K562 (cell line): ENCODE data around the gene ATP8B4. TPM values are rescaled to one million over a fixed set of nuclear protein-coding genes. Genes with fewer than 3 reads are reported as not detected.

Experiments used
- ATAC-seq: fragments of 200-7000 bp; cut with Tn5 transposase; 3 replicates; pipeline ENCODE4 v1.9.1; 2020; ENCODE audit warnings: moderate library complexity
- BruUV-seq: library from RNA; stranded (reverse); fragments of 400-500 nt; replicated peaks from 2 replicates; lab custom pipeline; 2021; lab: Mats Ljungman, UMichigan
- CTCF ChIA-PET: fragments of 300-600 bp; formaldehyde crosslinking; extraction: SDS; loops from one replicate; lab custom pipeline; 2021; ENCODE audit warnings: low intra/inter-chr PET ratio; lab: Yijun Ruan, JAX
- POLR2A ChIA-PET: fragments of 300-600, 350-650 bp; sonication (Branson Sonifier 250); formaldehyde crosslinking; extraction: SDS; loops from one replicate; lab custom pipeline; 2021; ENCODE audit warnings: antibody characterized with exemption, inconsistent platforms; lab: Yijun Ruan, JAX
- DNase-seq, 4 experiments: peaks; one replicate each; pipeline versions ENCODE4 v3.0.0 to v3.0.0-alpha.2; 2011 to 2018; ENCODE audit warnings: low spot score in 3 of 4, mixed read lengths in 3 of 4; ENCODE audit errors: extremely low read depth in 1 of 4
- FAIRE-seq: peaks from 2 replicates; lab custom pipeline; 2011; peaks lifted over from hg19 to GRCh38; lab: Jason Lieb, UNC
- H2AFZ ChIP-seq: 2 replicates; pipeline ENCODE4 v1.6.0; 2011; ENCODE audit warnings: low read depth, low read length, control low read depth, inconsistent platforms
- H3K27ac ChIP-seq: fragments of 200-600 bp; 3 replicates; pipeline ENCODE4 v1.8.0; 2011; ENCODE audit warnings: low read depth, mild to moderate bottlenecking, control low read depth, inconsistent platforms, low read length, moderate library complexity, mixed read lengths; ENCODE audit errors: extremely low read depth
- H3K27me3 ChIP-seq, 2 experiments: fragments of 300-600 bp in 1 of 2; 2 replicates in 1 of 2; 3 replicates in 1 of 2; pipeline versions ENCODE4 v1.6.0 to v1.8.0; 2011; ENCODE audit warnings: inconsistent platforms in 2 of 2, low read length in 2 of 2, mild to moderate bottlenecking in 1 of 2, mixed read lengths in 1 of 2, moderate library complexity in 1 of 2; ENCODE audit not compliant: control insufficient read depth in 2 of 2, insufficient read depth in 2 of 2
- H3K36me3 ChIP-seq: fragments of 300-600 bp; 3 replicates; pipeline ENCODE4 v1.8.0; 2011; ENCODE audit warnings: mild to moderate bottlenecking, low read length, inconsistent platforms; ENCODE audit not compliant: control insufficient read depth, insufficient read depth
- H3K4me1 ChIP-seq, 2 experiments: fragments of 200-600 bp in 1 of 2; replicated peaks in 1 of 2; 2 replicates in 1 of 2; 3 replicates in 1 of 2; pipeline versions ENCODE4 v1.5.1 to v1.8.0; 2011; ENCODE audit warnings: inconsistent platforms in 2 of 2, low read length in 2 of 2, mild to moderate bottlenecking in 1 of 2, mixed read lengths in 1 of 2, moderate library complexity in 1 of 2; ENCODE audit not compliant: control insufficient read depth in 2 of 2, insufficient read depth in 2 of 2
- H3K4me2 ChIP-seq: 2 replicates; pipeline ENCODE4 v1.6.1; 2011; ENCODE audit warnings: low read length, control low read depth, inconsistent platforms, mixed read lengths; ENCODE audit not compliant: insufficient read depth
- H3K4me3 ChIP-seq: fragments of 200-600 bp; sonication (generic), shearing (Covaris generic); 2 replicates; pipeline ENCODE4 v1.5.1; 2016; ENCODE audit warnings: control low read depth, inconsistent platforms
- H3K79me2 ChIP-seq: fragments of 200-600 bp; 3 replicates; pipeline ENCODE4 v1.8.0; 2011; ENCODE audit warnings: low read length, inconsistent platforms; ENCODE audit not compliant: control insufficient read depth, insufficient read depth
- H3K9ac ChIP-seq, 2 experiments: 2 replicates each; pipeline versions ENCODE4 v1.6.0 to v1.6.1; 2011; ENCODE audit warnings: low read depth in 2 of 2, low read length in 2 of 2, control low read depth in 1 of 2, inconsistent platforms in 1 of 2, mild to moderate bottlenecking in 1 of 2, mixed read lengths in 1 of 2; ENCODE audit not compliant: insufficient read depth in 1 of 2
- H3K9me1 ChIP-seq: one replicate; pipeline ENCODE4 v1.6.0; 2011; ENCODE audit warnings: inconsistent platforms, mild to moderate bottlenecking, low read length, moderate library complexity; ENCODE audit not compliant: control insufficient read depth, insufficient read depth
- H3K9me3 ChIP-seq: replicated peaks from 2 replicates; pipeline ENCODE4 v1.5.1; 2011; ENCODE audit warnings: low read depth, low read length, inconsistent platforms; ENCODE audit not compliant: control insufficient read depth, insufficient read depth
- H4K20me1 ChIP-seq: replicated peaks from 2 replicates; pipeline ENCODE4 v1.6.1; 2011; ENCODE audit warnings: low read length, inconsistent platforms, mixed read lengths; ENCODE audit not compliant: control insufficient read depth, insufficient read depth
- CEBPB ChIP-seq: fragments of 450-650 bp; IDR thresholded peaks from 2 replicates; pipeline ENCODE4 v1.6.1; 2016; ENCODE audit warnings: missing genetic modification characterization, missing compliant biosample characterization
- CEBPG ChIP-seq, 3 experiments: fragments of 200-800 bp in 1 of 3; sonication (Bioruptor generic) in 1 of 3; sonication (generic) in 1 of 3; formaldehyde crosslinking in 1 of 3; IDR thresholded peaks in 2 of 3; conservative IDR thresholded peaks in 1 of 3; 2 replicates each; pipeline versions ENCODE4 v1.6.1 to v1.8.0; 2016 to 2022; ENCODE audit warnings: missing compliant biosample characterization in 2 of 3, missing genetic modification characterization in 2 of 3, mild to moderate bottlenecking in 1 of 3, missing genetic modification reagents in 1 of 3
- MNT ChIP-seq, 2 experiments: fragments of 450-650 bp; conservative IDR thresholded peaks; 2 replicates each; pipeline ENCODE4 v1.6.1; 2017; ENCODE audit warnings: mild to moderate bottlenecking in 2 of 2, moderate library complexity in 2 of 2
- WGBS: fragments of 100-300 bp; shearing (Covaris generic); methylation state at CpG from one replicate; pipeline ENCODE4 v1.1.6; 2016; ENCODE audit warnings: low coverage, mixed read lengths; ENCODE audit not compliant: insufficient coverage; ENCODE audit errors: missing lambda C conversion rate; 5-methylcytosine and 5-hydroxymethylcytosine counted together
- in situ Hi-C: fragments of 300-500 bp; cut with MboI; formaldehyde crosslinking; loops from 4 replicates; pipeline ENCODE4 v1.15.0; 2018; ENCODE audit warnings: inconsistent platforms, mixed read lengths
- intact Hi-C: fragments of 100-400 bp; cut with micrococcal nuclease; formaldehyde crosslinking; loops from 2 replicates; pipeline ENCODE4 v1.14.2; 2022
- polyA plus RNA-seq, 8 experiments: library from polyadenylated mRNA; depleted of rRNA in 4 of 8; stranded (reverse) in 5 of 8; unstranded in 3 of 8; fragments of >200 nt; fragmentation: Nextera tagmentation in 2 of 8; fragmentation: Illumina TruSeq in 1 of 8; extraction: Ambion mirVana in 2 of 8; extraction: Trizol in 1 of 8; gene quantifications; 2 replicates each; pipeline versions ENCODE4 v1.2.1 to v1.2.3, GENCODE V29; 2011 to 2014; ENCODE audit warnings: inconsistent platforms in 1 of 8, missing spikeins in 1 of 8
- total RNA-seq, 7 experiments: library from RNA; depleted of rRNA in 6 of 7; stranded (reverse); fragments of >200 nt in 6 of 7; fragmentation: Illumina TruSeq in 2 of 7; extraction: Trizol in 2 of 7; gene quantifications; 2 replicates each; pipeline versions ENCODE4 v1.2.1 to v1.2.3, GENCODE V29; 2011 to 2021; ENCODE audit warnings: low replicate concordance in 1 of 7

ATP8B4 gene
- total and polyA plus RNA-seq, 9 of the 15 experiments (the other 6 are each of a cell fraction or from before 2014, with no cell fraction given), result 0.14 to 2.5 (median 0.44) TPM

GRCh38 chr15:49934487-49934886, 184.5 kb downstream of the ATP8B4 start:
- TF ChIP-seq CEBPB (peak; percentile 52; the same call in 1 of the 2 replicates), MNT (conservative IDR thresholded peaks at IDR 0.05) (no peak), CEBPG (CRISPR knock-in tag; IDR thresholded peaks at IDR 0.05) (no peak), CEBPG (tag; conservative IDR thresholded peaks at IDR 0.05 in 1 of 2, IDR thresholded peaks at IDR 0.05 in 1 of 2) (peak in 1 of 2 experiments; percentile 85; a peak in 2 of 4 replicates)
- TF ChIP-seq, all 486 proteins: peak for 2
- no peak for ATAC-seq
- Histone ChIP-seq H4K20me1 (no peaks in the 10 kb centered on the region), H3K9me3 (no peaks in the 10 kb centered on the region), H3K27ac (no peak overlapping the region), H3K9ac (no peak overlapping the region), H2AFZ (no peak overlapping the region), H3K4me2 (no peak overlapping the region), H3K4me3 (no peak overlapping the region), H3K27me3 (no peaks in the 10 kb centered on the region), H3K9me1 (no peaks in the 10 kb centered on the region), H3K4me1 (no peaks in the 10 kb centered on the region), H3K36me3 (no peaks in the 10 kb centered on the region), H3K79me2 (no peaks in the 10 kb centered on the region)
- 18% methylated on average over 2 of the region's 2 CpGs for WGBS
- in situ Hi-C loops (no loop called here), intact Hi-C loops (no loop called here)
- DNase-seq, result no peak
- FAIRE-seq, result no peak
- BruUV-seq, result no TSS peak
- POLR2A ChIA-PET, result no interaction called here
- CTCF ChIA-PET, result no interaction called here
